Muscle of leg (tissue), 11 donors: Measurements from ENCODE around the gene INTU. TPM values are rescaled to one million over a fixed set of nuclear protein-coding genes. Genes with fewer than 3 reads are reported as not detected.
A peak's percentile ranks its signal among the peaks of the same experiment; 100 is the strongest.

Experiments
- DNase-seq: peaks from one replicate; pipeline ENCODE4 v3.0.0; 2013
- H3K27ac ChIP-seq: one replicate; pipeline ENCODE4 v1.5.1; 2013; ENCODE audit warnings: mild to moderate bottlenecking, low read length, control low read depth
- H3K27me3 ChIP-seq: one replicate; pipeline ENCODE4 v1.6.1; 2013; ENCODE audit warnings: low read length; ENCODE audit not compliant: control insufficient read depth, insufficient read depth
- H3K36me3 ChIP-seq: one replicate; pipeline ENCODE4 v1.6.1; 2013; ENCODE audit warnings: low read length; ENCODE audit not compliant: control insufficient read depth, insufficient read depth
- H3K4me1 ChIP-seq: one replicate; pipeline ENCODE4 v1.6.1; 2013; ENCODE audit warnings: low read length; ENCODE audit not compliant: control insufficient read depth, insufficient read depth
- H3K4me3 ChIP-seq: one replicate; pipeline ENCODE4 v1.5.1; 2013; ENCODE audit warnings: low read length, control low read depth
- H3K9me3 ChIP-seq: replicated peaks from 2 replicates; pipeline ENCODE4 v1.6.1; 2013; ENCODE audit warnings: low read depth, low read length; ENCODE audit not compliant: control insufficient read depth
- WGBS: methylation state at CpG from one replicate; pipeline ENCODE4 v1.1.5; 2013; ENCODE audit warnings: missing lambda C conversion rate; ENCODE audit not compliant: insufficient coverage; 5-methylcytosine and 5-hydroxymethylcytosine counted together
- polyA plus RNA-seq, 8 donors: library from polyadenylated mRNA; unstranded; fragments of 120-200 nt; gene quantifications; one replicate each; pipeline versions ENCODE4 v1.2.1 to v1.2.3, GENCODE V29; 2013; ENCODE audit warnings: inconsistent platforms in 1 of 8, low replicate concordance in 1 of 8; ENCODE audit not compliant: insufficient read length in 8 of 8, insufficient read depth in 1 of 8
- total RNA-seq: library from RNA; stranded (reverse); fragments of 120-200 nt; gene quantifications from one replicate; pipeline ENCODE4 v1.2.4, GENCODE V29; 2013

INTU gene
- total and polyA plus RNA-seq, 9 donors: 6.9 to 13.0 (median 8.9) TPM

- Histone ChIP-seq H3K9me3 (no peaks in the 10 kb centered on the region), H3K4me1 (no peaks in the 10 kb centered on the region), H3K27ac (no peak overlapping the region), H3K36me3 (no peaks in the 10 kb centered on the region), H3K27me3 (no peaks in the 10 kb centered on the region), H3K4me3 (no peak overlapping the region)
- WGBS: no CpG with 5 or more reads among the region's 2 CpGs
- DNase-seq: no peak
Measured at GRCh38 chr4:127734976-127735375, 102.2 kb downstream of the INTU start.

- Histone ChIP-seq H3K4me3 (no peak overlapping the region), H3K4me1 (no peaks in the 10 kb centered on the region), H3K9me3 (no peaks in the 10 kb centered on the region), H3K27me3 (no peaks in the 10 kb centered on the region), H3K27ac (no peak overlapping the region), H3K36me3 (no peaks in the 10 kb centered on the region)
- WGBS: no CpG with 5 or more reads among the region's 4 CpGs
- DNase-seq: peak; percentile 49
Measured at GRCh38 chr4:127737295-127737694, 104.5 kb downstream of the INTU start.

- H3K9me3 ChIP-seq: no peaks in the 10 kb centered on the region
- no CpG with 5 or more reads among the region's 1 CpG for WGBS
- no peak for DNase-seq
- H3K4me3 ChIP-seq: no peak overlapping the region
- no peaks in the 10 kb centered on the region for H3K36me3 ChIP-seq
- no peaks in the 10 kb centered on the region for H3K4me1 ChIP-seq
- no peak overlapping the region for H3K27ac ChIP-seq
- no peaks in the 10 kb centered on the region for H3K27me3 ChIP-seq
Measured at GRCh38 chr4:127741247-127741646, 108.5 kb downstream of the INTU start.

GRCh38 chr4:127747883-127748282 is 115.1 kb downstream of the INTU start:
- 63% methylated on average over 2 of the region's 4 CpGs for WGBS
- peaks cover 9% of the 10 kb centered on the region for H3K9me3 ChIP-seq
- no peaks in the 10 kb centered on the region for H3K27me3 ChIP-seq
- no peak overlapping the region for H3K27ac ChIP-seq
- no peaks in the 10 kb centered on the region for H3K4me1 ChIP-seq
- H3K4me3 ChIP-seq: no peak overlapping the region
- H3K36me3 ChIP-seq: no peaks in the 10 kb centered on the region
- no peak for DNase-seq

GRCh38 chr4:127748957-127749356 is 116.2 kb downstream of the INTU start:
- WGBS: no CpG with 5 or more reads among the region's 2 CpGs
- no peak overlapping the region for H3K4me3 ChIP-seq
- H3K27me3 ChIP-seq: no peaks in the 10 kb centered on the region
- H3K27ac ChIP-seq: no peak overlapping the region
- no peaks in the 10 kb centered on the region for H3K36me3 ChIP-seq
- H3K4me1 ChIP-seq: no peaks in the 10 kb centered on the region
- H3K9me3 ChIP-seq: peaks cover 9% of the 10 kb centered on the region
- DNase-seq: no peak

- Histone ChIP-seq H3K27ac (no peak overlapping the region), H3K4me3 (no peak overlapping the region), H3K36me3 (no peaks in the 10 kb centered on the region), H3K4me1 (no peaks in the 10 kb centered on the region), H3K9me3 (peaks cover 3% of the 10 kb centered on the region), H3K27me3 (no peaks in the 10 kb centered on the region)
- no peak for DNase-seq
- WGBS: no CpG with 5 or more reads among the region's 2 CpGs
Measured at GRCh38 chr4:127756906-127757305, 124.1 kb downstream of the INTU start.

GRCh38 chr4:127759228-127759820 is 126.6 kb downstream of the INTU start:
- H3K4me3 ChIP-seq: no peak overlapping the region
- DNase-seq: no peak
- H3K27me3 ChIP-seq: no peaks in the 10 kb centered on the region
- no CpG with 5 or more reads among the region's 2 CpGs for WGBS
- H3K27ac ChIP-seq: no peak overlapping the region
- H3K9me3 ChIP-seq: peaks cover 3% of the 10 kb centered on the region
- H3K4me1 ChIP-seq: no peaks in the 10 kb centered on the region
- no peaks in the 10 kb centered on the region for H3K36me3 ChIP-seq

GRCh38 chr4:127759893-127760292 is 127.1 kb downstream of the INTU start:
- Histone ChIP-seq H3K36me3 (no peaks in the 10 kb centered on the region), H3K4me3 (no peak overlapping the region), H3K4me1 (no peaks in the 10 kb centered on the region), H3K9me3 (peaks cover 3% of the 10 kb centered on the region), H3K27ac (no peak overlapping the region), H3K27me3 (no peaks in the 10 kb centered on the region)
- no peak for DNase-seq
- 89% methylated on average over 1 of the region's 3 CpGs for WGBS

- Histone ChIP-seq H3K9me3 (no peaks in the 10 kb centered on the region), H3K4me1 (no peaks in the 10 kb centered on the region), H3K36me3 (no peaks in the 10 kb centered on the region), H3K4me3 (no peak overlapping the region), H3K27ac (no peak overlapping the region), H3K27me3 (no peaks in the 10 kb centered on the region)
- no CpG with 5 or more reads among the region's 4 CpGs for WGBS
- no peak for DNase-seq
Measured at GRCh38 chr4:127771535-127772275, 138.9 kb downstream of the INTU start.

- DNase-seq: no peak
- no peaks in the 10 kb centered on the region for H3K4me1 ChIP-seq
- H3K9me3 ChIP-seq: no peaks in the 10 kb centered on the region
- no peak overlapping the region for H3K27ac ChIP-seq
- no peaks in the 10 kb centered on the region for H3K36me3 ChIP-seq
- 77% methylated on average over 3 of the region's 10 CpGs for WGBS
- H3K27me3 ChIP-seq: no peaks in the 10 kb centered on the region
- no peak overlapping the region for H3K4me3 ChIP-seq
Measured at GRCh38 chr4:127772769-127773671, 140.3 kb downstream of the INTU start.
